ENCODE results near the gene GNPAT.

DNA sequence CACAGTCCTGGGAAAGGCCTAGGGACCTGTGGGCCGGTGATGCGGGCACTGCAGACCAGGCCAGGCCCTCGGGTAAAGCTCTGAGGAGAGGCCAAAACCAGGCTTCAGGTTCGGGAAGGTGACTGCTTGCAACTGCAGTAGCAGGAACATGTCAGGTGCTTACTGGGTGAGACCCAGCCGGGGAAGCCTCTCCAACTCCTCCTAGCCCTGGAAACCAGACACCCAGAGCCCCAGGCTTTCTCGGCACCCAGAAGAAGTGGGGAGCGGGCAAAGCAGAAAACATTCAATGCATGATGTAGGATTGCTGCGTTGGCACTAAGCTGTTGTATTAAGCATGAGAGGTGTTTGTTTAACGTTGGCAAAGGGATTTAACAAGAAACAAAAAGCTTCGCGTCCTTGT, 20.2 kb upstream of the GNPAT start:
- no peak for TF ChIP-seq POLR2A (IDR thresholded peaks at IDR 0.05)
- TF ChIP-seq, protein P1, sequence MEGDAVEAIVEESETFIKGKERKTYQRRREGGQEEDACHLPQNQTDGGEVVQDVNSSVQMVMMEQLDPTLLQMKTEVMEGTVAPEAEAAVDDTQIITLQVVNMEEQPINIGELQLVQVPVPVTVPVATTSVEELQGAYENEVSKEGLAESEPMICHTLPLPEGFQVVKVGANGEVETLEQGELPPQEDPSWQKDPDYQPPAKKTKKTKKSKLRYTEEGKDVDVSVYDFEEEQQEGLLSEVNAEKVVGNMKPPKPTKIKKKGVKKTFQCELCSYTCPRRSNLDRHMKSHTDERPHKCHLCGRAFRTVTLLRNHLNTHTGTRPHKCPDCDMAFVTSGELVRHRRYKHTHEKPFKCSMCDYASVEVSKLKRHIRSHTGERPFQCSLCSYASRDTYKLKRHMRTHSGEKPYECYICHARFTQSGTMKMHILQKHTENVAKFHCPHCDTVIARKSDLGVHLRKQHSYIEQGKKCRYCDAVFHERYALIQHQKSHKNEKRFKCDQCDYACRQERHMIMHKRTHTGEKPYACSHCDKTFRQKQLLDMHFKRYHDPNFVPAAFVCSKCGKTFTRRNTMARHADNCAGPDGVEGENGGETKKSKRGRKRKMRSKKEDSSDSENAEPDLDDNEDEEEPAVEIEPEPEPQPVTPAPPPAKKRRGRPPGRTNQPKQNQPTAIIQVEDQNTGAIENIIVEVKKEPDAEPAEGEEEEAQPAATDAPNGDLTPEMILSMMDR (IDR thresholded peaks at IDR 0.05) = no peak

Measured in breast epithelium (tissue), 3 donors.